A673 (cell line): ENCODE data around the gene VWA8. TPM values are rescaled to one million over a fixed set of nuclear protein-coding genes. Genes with fewer than 3 reads are reported as not detected.

Source experiments
- BruUV-seq: library from RNA; stranded (reverse); fragments of 400-500 nt; replicated peaks from 2 replicates; lab custom pipeline; 2021; lab: Mats Ljungman, UMichigan
- CTCF ChIA-PET: fragments of 300-600 bp; sonication (Branson Sonifier 250); formaldehyde crosslinking; loops from one replicate; lab custom pipeline; 2022; ENCODE audit warnings: antibody characterized with exemption; lab: Charles Lee
- POLR2A ChIA-PET: fragments of 300-600 bp; sonication (Branson Sonifier 250); formaldehyde crosslinking; loops from one replicate; lab custom pipeline; 2022; ENCODE audit warnings: antibody characterized with exemption; ENCODE audit not compliant: low non-redundant PET; lab: Charles Lee
- DNase-seq: peaks from one replicate; pipeline ENCODE4 v3.0.0-alpha.2; 2015; ENCODE audit warnings: low spot score
- H3K27ac ChIP-seq: fragments of 200-600 bp; sonication (generic); 2 replicates; pipeline ENCODE4 v1.5.1; 2016; ENCODE audit warnings: mixed run types, low read depth, mild to moderate bottlenecking, mixed read lengths, antibody characterized with exemption, low read length; ENCODE audit not compliant: poor library complexity, severe bottlenecking
- H3K27me3 ChIP-seq: fragments of 200-600 bp; sonication (generic); replicated peaks from 2 replicates; pipeline ENCODE4 v1.6.1; 2017; ENCODE audit warnings: mixed run types, low read depth, mild to moderate bottlenecking, mixed read lengths, antibody characterized with exemption, low read length; ENCODE audit not compliant: insufficient read depth, poor library complexity
- H3K36me3 ChIP-seq: fragments of 200-600 bp; sonication (generic); 2 replicates; pipeline ENCODE4 v1.6.1; 2016; ENCODE audit warnings: mixed run types, mild to moderate bottlenecking, mixed read lengths, antibody characterized with exemption, low read length; ENCODE audit not compliant: insufficient read depth, poor library complexity, severe bottlenecking
- H3K4me1 ChIP-seq: fragments of 200-600 bp; sonication (generic); 2 replicates; pipeline ENCODE4 v1.6.1; 2017; ENCODE audit warnings: mixed run types, mild to moderate bottlenecking, mixed read lengths, antibody characterized with exemption, low read length; ENCODE audit not compliant: insufficient read depth, poor library complexity, severe bottlenecking
- H3K4me3 ChIP-seq: fragments of 200-600 bp; sonication (generic); 2 replicates; pipeline ENCODE4 v1.5.1; 2016; ENCODE audit warnings: low read depth, mixed run types, mild to moderate bottlenecking, mixed read lengths, low read length; ENCODE audit not compliant: poor library complexity, severe bottlenecking
- H3K9me3 ChIP-seq: fragments of 200-600 bp; sonication (generic); 2 replicates; pipeline ENCODE4 v1.6.1; 2016; ENCODE audit warnings: mixed run types, low read depth, mild to moderate bottlenecking, mixed read lengths, antibody characterized with exemption, low read length; ENCODE audit not compliant: poor library complexity, severe bottlenecking
- EZH2 ChIP-seq: fragments of 200-600 bp; sonication (generic); IDR thresholded peaks from 2 replicates; pipeline ENCODE4 v1.6.1; 2017; ENCODE audit warnings: borderline replicate concordance, low read depth, mild to moderate bottlenecking, mixed read lengths, antibody characterized with exemption, low read length; ENCODE audit not compliant: poor library complexity, severe bottlenecking
- intact Hi-C: fragments of 100-400 bp; cut with micrococcal nuclease; formaldehyde crosslinking; loops from one replicate; pipeline ENCODE4 v1.10.0; 2022; ENCODE audit not compliant: unreplicated experiment
- total RNA-seq: library from RNA; stranded (reverse); gene quantifications from 2 replicates; pipeline ENCODE4 v1.2.3, GENCODE V29; 2021
- TF ChIP-seq, protein P1 (sequence below): fragments of 300-800, 200-600 bp; sonication (generic); conservative IDR thresholded peaks from 2 replicates; pipeline ENCODE4 v1.5.1; 2017; ENCODE audit warnings: low read depth, mild to moderate bottlenecking, antibody characterized with exemption, low read length, moderate library complexity, mixed read lengths

Gene VWA8
- total RNA-seq, 1 experiment from 2014 or later, result 18.5 TPM

DNA sequence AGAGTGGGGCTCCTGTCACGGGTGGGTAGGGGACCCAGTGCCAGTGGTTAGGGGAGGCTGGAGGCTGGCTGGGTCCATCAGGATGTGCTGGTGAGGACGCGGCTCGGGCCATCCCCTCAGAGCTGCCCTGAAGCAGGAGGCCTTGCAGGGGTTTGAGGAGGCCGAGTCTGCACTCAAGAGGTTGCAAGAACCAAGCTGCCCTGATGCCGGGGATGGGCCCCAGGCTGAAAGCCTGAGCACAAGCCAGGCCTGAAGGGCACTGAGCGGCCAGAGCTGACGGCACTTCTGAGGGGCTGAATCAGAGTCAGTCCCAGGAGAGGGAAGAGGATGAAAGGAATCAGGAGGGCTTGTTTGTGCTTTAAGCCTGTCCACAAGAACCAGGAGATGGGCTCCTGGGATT lies 410.6 kb downstream of the VWA8 start:
- intact Hi-C loops, result no loop called here
- Histone ChIP-seq H3K27ac (no peak overlapping the region), H3K36me3 (no peaks in the 10 kb centered on the region), H3K27me3 (no peaks in the 10 kb centered on the region), H3K4me3 (no peak overlapping the region), H3K9me3 (no peaks in the 10 kb centered on the region), H3K4me1 (no peaks in the 10 kb centered on the region)
- CTCF ChIA-PET, result no interaction called here
- TF ChIP-seq, protein P1, sequence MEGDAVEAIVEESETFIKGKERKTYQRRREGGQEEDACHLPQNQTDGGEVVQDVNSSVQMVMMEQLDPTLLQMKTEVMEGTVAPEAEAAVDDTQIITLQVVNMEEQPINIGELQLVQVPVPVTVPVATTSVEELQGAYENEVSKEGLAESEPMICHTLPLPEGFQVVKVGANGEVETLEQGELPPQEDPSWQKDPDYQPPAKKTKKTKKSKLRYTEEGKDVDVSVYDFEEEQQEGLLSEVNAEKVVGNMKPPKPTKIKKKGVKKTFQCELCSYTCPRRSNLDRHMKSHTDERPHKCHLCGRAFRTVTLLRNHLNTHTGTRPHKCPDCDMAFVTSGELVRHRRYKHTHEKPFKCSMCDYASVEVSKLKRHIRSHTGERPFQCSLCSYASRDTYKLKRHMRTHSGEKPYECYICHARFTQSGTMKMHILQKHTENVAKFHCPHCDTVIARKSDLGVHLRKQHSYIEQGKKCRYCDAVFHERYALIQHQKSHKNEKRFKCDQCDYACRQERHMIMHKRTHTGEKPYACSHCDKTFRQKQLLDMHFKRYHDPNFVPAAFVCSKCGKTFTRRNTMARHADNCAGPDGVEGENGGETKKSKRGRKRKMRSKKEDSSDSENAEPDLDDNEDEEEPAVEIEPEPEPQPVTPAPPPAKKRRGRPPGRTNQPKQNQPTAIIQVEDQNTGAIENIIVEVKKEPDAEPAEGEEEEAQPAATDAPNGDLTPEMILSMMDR, result no peak
- no peak for TF ChIP-seq EZH2
- BruUV-seq, result no TSS peak
- POLR2A ChIA-PET, result no interaction called here
- no peak for DNase-seq

DNA sequence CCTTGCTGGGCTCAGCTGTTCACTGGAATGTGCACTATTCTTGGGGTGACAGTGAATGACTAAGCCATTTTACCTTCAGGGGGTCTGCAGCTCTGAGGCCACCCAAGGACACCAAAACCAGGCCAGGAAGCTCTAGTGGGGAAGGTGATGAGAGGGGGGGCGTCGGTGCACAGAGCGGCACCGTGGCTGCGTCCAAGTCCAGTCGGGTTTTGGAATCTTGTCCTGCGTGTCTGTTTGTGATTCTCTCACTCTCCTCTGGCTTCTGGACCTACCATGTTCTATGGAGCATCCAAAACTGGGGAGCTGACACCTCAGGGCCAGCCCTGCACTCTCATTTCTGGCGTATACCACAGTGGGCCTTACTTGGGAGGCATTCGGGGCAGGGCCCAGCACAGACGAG lies 411.4 kb downstream of the VWA8 start:
- Histone ChIP-seq H3K9me3 (no peaks in the 10 kb centered on the region), H3K4me1 (no peaks in the 10 kb centered on the region), H3K27ac (no peak overlapping the region), H3K27me3 (no peaks in the 10 kb centered on the region), H3K4me3 (no peak overlapping the region), H3K36me3 (no peaks in the 10 kb centered on the region)
- no TSS peak for BruUV-seq
- POLR2A ChIA-PET, result no interaction called here
- TF ChIP-seq, protein P1, result no peak
- TF ChIP-seq EZH2, result no peak
- CTCF ChIA-PET, result no interaction called here
- DNase-seq, result no peak
- intact Hi-C loops, result no loop called here

DNA sequence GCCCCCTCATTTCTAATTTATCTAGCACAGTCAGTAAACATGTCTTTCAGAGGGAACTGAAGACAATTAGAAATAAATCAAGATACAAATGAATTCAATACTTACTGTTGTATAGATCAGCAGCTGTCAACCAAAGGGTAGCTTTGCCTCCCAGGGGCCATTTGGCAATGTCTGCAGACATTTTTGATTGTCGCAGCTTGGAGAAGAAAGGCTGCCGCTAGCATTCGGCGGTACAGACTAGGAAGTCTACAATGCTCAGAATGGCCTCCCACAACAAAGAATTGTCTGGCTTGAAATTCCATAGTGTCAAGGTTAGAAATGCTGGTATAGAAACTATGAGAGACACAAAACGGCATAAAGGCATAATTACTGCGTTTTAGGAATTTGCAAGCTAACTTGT lies 412.0 kb downstream of the VWA8 start:
- H3K36me3 ChIP-seq, result no peaks in the 10 kb centered on the region
- no peaks in the 10 kb centered on the region for H3K9me3 ChIP-seq
- H3K4me1 ChIP-seq, result no peaks in the 10 kb centered on the region
- POLR2A ChIA-PET, result no interaction called here
- H3K4me3 ChIP-seq, result no peak overlapping the region
- H3K27ac ChIP-seq, result no peak overlapping the region
- intact Hi-C loops, result no loop called here
- H3K27me3 ChIP-seq, result no peaks in the 10 kb centered on the region
- no TSS peak for BruUV-seq
- peak; percentile 40 for DNase-seq
- CTCF ChIA-PET, result no interaction called here
- TF ChIP-seq, protein P1, result no peak
- TF ChIP-seq EZH2, result no peak
